Midbrain (tissue), 1 donor: Measurements from ENCODE around the gene SOX10.
A peak's percentile ranks its signal among the peaks of the same experiment; 100 is the strongest.

ENCODE experiments used
- DNase-seq: peaks from one replicate; lab custom pipeline; 2025; lab: John Stamatoyannopoulos, UW

The SOX10 gene

DNA sequence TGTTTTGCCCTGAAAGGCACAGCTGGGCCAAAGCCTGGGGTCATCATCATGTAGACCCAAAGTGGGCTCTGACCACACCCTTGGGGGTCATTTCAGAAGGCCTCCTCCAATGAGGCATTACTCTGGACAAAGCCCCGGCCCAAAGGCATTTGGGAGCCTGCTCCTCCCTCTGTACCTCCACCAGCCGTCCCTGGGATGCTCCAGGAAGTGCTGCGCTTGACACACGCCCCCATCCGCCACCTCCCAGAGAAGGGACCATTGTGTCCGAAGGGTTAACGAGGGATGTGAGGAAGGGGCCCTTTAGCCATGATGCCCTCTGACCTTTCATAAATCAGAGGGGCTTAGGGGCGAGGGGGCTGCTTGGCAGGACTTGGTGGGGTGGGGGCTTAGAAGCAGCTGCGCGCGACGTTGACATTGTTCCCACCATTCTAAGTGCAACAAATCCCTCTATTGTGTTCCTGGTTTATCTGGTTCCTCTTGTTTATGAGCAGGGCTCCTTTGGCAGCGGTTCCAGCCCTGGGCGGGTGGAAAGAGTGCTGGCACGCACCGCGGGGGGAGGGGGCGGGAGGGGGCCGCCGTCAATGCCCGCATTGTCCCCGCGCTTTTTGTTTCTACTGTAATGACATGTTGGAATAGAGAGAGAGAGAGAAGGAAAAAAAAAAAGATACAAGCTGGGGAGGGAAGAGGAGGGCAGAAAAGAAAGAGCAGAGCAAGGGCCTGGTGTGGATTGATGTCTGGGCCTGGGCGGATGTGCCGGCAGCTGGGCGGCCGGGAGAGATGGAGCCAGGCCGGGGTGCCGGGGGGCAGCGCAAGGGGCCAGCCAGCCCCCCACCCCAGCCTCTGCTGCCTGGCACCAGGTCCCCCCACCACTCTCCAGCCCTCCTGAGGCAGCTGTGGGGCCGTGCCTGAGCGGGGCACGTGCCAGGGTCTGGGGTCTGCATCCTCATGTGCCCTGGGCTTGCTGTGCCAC is 32.1 kb upstream of the SOX10 start:
- peak; percentile 93 for DNase-seq

DNA sequence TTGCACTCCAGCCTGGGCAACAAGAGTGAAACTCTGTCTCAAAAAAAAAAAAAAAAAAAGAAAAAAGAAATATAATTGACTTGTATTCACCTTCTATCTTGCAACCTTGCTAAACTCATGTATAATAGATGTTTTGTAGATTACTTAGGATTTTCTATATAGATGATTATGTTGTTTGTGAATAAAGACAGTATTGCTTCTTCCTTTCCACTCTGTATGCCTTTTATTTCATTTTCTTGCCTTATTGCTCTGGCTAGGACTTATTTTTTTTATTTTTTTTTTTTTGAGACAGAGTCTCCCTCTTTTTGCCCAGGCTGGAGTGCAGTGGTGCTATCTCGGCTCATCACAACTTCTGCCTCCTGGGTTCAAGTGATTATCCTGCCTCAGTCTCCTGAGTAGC is 29.7 kb upstream of the SOX10 start:
- DNase-seq: no peak

DNA sequence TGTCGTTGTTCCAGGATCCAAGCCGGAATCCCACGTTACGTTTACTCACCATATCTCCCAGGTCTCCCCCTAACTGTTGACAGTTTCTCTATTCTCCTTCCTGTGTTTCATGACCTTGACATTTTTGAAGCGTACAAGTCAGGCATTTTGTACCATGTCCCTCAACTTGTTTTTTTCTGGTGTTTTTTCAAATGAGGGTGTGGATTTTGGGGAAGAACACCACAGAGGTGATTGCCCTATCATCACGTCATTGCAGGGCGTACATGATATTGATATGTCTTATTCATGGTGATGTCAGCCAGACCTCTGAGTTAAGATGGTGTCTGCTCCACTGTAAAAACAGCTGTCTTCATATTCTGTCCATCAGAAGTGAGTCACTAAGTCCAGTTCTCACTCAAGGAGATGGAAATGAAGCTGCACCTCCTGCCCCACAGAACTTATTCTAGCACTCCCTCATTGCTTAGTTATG is 28.3 kb upstream of the SOX10 start:
- no peak for DNase-seq

DNA sequence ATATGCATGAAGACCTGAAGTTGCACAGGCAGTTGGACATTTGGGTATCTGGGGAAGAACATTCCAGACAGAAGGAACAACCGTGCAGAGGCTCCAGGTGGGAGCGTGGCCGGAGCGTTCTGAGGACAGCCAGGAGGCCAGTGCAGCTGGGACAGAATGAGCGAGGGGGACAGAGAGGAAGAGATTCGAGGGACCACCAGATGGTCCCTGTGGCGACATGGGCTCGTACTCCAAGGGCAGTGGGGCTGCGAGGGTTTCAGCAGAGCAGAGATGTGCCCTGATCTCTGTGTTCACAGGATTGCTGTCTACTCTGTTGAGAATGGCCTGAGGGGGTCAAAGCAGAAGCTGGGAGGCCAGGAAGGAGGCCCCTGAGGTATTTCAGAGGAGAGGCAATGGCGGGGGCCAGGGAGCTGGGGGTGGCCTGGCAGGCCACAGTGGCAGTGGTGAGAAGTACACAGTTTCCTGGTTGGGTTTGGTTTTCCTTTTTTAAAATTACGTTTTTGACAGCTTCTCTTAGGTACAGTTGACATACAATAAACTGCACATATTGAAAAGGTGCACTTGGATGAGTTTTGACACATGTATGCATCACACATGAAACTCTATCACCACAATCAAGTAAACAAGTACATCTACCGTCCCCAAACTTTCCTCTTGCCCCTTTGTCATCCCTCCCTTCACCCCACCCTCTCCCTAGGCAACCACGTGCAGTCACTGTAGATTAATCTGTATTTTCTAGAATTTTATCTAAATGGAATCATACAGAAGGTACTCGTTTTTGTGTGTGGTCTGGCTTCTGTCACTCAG is 24.8 kb upstream of the SOX10 start:
- no peak for DNase-seq

DNA sequence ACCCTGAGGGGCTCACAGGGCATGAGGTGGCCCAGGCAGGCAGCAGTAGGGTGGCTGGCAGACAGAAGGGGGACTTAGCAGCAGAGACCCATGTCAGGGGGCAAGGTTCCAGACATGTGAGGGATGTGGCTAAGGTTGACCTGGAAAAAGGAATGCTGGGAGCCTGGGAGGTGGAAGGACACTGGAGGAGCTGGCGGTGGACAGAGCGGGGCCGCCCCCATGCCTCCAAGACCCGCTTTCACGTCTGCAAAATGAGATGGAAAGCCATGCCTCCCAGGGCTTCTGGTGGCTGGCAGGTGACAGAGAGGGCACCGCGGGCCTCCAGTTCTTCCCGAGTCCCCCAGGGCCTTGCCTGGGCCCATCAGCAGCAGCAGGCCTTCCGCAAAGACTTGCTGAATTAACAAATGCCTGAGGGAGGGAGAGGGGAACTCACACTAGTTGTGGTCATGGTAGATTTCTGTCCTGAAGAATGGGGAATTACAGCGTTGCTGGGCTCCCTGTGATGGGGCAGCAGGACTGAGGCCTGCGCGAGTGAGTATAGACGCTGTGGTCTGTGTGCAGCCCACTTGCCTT is 23.1 kb upstream of the SOX10 start:
- DNase-seq: no peak

DNA sequence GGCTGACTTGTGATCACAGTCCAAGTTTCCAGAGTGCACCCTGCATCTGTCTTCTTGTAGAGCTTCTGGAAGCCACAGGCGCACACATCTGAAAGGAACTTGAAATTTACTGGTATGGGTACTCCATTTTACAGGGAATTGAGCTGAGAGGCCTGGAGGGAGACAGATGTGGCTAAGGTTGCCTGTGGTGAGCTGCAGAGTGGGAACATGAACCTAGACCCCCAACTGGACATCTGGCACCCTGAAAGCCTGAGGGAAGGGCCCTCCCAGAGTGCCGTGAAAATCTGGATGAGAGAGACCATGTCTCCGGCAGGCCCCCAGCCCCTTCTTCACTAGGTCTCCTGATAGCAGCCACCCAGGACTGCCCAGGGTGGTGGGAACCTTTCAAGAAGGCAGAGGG is 22.6 kb upstream of the SOX10 start:
- DNase-seq: no peak

DNA sequence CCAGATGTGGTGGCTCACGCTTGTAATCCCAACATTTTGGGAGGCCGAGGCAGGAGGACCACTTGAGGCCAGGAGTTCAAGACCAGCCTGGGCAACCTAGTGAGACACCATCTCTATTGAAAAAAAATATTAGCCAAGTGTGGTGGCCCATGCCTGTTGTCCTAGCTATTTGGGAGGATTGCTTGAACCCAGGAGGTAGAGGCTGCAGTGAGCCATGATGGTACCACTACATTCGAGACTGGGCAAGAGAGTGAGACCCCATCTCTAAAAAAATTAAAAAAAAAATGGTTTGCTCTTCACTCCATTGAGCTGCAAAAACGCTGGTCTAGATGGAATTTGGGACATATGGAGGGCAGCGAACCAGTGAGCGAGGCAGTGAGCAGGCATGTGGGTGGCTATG is 21.6 kb upstream of the SOX10 start:
- no peak for DNase-seq

DNA sequence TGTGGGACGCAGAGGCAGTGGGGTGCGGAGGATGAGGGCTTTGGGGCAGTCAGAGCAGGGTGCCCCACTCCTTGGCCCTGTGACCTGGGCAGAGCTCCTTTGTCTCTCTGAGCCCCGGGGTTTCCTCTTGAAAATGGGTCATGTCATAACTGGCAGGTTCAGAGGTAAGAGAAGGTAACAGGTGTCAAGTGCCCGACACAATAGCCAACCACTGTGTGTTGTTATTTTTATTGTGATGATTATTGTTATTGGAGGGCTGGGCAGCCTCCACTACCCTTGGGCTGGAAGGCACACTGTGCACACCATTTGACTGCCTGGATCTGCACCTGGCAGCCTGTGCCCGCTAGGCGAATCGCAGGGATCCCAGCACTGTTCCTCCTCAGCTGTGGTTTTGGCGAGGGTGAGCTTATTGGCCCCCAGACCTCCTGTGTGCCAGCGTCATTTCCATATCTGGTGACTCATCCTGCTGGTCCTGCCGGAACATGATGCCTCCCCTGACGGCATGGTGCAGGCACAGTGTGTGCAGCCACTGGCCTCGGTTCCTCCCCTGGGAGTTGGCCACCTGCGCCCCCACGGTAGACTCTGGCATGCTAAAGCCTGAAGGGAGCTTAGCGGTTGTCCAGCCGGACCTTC is 15.4 kb upstream of the SOX10 start:
- peak; percentile 29 for DNase-seq

DNA sequence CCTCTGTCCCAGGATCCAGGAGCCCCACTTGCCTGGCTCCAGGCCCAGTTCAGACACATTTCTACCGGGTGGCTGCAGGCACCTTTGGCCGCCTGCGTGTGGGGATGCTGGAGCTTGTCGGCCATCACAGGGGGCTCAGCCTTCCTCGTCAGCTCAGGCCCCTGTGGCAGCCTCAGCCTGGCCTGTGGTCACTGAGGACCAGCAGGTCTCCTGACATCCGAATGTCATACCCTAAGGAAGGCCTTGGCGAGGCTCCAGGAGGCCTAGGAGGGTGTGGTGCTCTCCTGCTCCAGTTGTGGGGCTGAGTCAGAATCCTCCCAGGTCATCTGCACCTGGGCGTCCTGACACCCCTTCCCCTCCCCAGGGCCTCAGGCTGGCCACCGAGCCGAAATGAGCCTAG is 14.9 kb upstream of the SOX10 start:
- DNase-seq: no peak

DNA sequence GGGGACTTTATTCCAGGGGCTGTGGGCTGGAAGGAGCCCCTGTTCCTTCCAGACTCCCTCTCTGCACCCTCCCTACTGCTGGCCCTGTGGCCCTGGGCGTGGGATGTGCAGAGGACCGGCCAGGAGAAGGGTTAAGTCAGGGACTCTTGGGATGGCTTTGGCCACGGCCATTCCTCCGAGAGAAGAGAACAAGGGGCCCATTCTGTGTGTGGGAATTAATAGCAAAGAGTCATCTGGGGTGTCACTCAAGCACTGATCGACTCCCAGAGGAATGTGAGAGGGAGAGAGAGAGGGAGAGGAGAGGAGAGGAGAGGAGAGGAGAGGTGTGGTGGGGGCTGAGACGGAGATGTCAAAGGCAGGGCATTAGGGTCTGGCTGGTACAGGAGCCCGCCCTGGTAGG is 14.2 kb upstream of the SOX10 start:
- DNase-seq: peak; percentile 76

DNA sequence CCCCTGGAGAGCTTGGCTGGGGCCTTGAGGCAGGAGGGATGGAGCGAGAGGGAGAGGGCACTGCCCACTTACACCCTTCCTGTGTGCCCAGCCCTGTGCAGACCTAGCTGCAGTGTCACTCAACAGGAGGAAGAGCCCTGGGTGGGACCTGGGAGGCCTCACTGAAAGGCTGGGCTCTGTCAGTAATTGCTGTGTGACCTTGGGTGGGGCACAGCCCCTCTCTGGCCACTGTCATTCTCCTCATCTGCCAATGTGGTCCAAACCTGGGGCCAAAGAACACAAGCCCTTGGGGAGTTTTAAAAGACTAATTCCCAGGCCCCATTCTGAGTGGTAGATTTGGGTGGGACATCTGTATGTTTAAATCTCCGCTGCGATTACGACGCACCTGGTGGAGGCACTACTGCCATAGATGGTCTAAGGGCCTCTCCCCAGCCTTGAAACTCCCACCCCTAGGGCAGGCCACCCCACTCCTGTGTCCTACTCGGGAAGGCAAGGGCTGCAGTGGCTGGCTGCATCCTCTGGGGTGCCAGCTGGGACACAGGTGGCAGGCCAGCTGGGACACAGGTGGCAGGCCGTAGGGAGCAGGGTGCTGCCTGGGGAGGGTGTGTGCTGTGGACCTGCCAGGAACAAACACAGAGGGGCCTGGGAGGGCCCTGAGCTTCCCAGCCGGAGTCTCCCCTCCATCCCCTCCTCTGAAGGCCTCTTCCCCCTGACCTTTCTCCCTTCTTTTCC is 12.3 kb upstream of the SOX10 start:
- DNase-seq: no peak

DNA sequence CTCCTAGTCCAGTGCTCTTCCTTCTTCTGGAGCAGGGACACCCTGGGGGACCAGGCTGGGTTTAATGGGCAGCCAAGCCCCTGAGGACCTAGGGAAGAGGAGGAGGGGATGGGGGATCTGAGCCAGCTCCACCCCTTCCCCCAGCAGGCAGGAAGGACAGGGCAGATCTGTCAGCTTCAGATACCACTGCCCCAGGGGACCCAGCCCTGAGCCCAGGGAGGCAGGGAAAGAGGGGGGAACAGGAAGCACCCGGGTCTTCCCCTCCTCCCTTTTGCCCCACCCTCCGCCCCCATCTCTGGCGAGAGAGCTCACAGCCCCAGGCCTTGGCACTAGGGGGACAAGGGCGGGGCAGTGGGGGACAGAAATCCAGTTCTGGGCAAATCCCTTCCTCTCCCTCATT is 11.7 kb upstream of the SOX10 start:
- no peak for DNase-seq

DNA sequence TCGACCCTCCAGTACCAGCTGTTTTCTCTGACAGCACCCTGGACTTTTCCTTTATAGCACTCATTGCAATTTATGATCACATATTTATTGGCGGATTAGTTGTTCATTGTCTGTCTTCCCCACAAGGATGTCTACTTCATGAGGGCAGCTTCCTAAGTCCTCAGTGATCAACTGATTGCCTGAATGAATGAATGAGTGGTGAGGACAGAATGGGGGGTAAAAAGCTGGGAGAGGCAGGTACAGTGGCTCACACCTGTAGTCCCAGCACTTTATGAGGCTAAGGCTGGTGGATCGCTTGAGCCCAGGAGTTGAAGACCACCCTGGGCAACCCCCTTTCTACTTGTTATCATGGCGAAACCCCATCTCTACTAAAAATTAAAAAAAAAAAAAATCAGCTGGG is 11.1 kb upstream of the SOX10 start:
- no peak for DNase-seq

DNA sequence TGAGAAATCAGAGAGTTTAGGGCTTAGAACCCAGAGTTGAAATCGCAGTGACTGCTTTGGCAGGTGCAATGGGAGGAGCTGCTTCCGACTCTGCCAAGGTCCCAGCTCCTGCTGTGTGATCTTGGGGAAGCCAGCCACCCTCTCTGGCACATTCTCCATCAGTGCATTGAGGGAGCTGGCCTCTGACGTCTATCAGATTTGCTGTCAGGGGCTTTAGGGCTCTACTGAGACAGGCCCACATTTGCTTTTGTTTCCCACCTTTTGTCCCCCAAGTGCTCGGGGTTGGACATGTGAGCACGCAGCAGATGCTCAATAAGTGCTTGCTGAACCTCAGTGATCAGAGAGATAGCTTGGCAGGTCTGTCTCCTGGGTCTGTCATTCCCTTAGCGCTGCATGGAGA is 10.6 kb upstream of the SOX10 start:
- no peak for DNase-seq

DNA sequence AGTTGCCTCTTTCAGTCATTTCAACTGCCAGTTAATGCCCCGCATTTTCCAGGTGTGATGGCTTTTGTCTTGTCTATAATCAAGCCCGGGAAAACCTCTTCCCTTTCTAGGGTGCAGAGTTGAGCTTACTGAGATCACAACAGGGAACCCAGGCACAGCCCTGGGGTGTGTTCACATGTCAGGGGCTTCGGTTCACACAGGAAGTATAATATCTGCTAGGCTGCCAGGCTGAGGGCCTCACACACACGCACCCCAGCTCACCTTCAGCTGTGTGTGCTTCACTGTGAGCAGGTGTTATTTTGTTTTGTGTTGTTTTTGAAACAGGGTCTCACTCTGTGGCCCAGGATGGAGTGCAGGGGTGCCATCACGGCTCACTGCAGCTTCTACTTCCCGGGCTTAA is 9.7 kb upstream of the SOX10 start:
- DNase-seq: no peak

DNA sequence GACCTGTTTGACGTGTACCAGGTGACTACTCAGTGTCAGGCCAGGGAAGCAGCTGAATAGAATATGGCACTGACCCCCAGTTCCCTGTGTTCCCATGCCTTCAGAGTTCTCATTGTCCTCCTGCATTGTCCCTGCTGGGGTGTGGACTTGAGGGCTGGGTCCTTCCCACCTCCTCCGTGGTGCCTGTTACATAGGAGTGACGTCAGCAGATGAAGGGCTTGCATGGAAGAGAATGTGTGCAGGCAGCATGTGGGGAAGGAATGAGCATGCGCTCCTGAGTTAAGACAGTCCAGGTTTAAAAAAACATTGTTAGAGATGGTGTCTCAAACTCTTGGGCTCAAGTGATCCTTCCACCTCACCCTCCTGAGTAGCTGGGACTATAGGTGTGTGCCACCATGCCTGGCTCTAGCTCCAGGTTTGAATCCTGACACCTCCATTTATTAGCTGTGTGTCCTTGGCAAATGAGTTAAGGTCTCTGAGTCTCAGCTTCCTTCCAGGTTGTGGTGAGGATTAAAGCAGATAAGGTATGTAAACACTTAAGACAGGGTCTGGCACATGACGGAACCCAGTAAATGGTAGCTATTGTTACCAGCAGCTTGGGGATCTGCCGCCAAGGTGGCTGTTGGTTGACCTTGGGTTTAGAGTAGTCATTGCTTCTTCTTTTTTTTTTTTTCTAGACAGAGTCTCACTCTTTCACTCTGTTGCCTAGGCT is 7.5 kb upstream of the SOX10 start:
- DNase-seq: no peak

DNA sequence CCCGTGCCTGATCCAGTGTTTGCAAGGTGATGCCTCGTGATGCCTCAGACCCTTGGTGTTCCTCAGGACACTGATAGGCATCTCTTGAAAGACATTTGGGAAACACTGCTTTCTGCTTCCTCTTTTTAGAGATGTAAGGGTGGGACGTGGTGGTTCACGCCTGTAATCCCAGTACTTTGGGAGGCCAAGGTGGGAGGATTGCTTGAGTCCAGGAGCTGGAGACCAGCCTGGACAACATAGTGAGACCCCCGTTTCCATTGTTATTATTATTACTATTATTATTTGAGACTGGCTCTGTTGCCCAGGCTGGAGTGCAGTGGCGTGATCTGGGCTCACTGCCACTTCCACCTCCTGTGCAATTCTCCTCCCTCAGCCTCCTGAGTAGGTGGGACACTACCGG is 6.5 kb upstream of the SOX10 start:
- DNase-seq: no peak

DNA sequence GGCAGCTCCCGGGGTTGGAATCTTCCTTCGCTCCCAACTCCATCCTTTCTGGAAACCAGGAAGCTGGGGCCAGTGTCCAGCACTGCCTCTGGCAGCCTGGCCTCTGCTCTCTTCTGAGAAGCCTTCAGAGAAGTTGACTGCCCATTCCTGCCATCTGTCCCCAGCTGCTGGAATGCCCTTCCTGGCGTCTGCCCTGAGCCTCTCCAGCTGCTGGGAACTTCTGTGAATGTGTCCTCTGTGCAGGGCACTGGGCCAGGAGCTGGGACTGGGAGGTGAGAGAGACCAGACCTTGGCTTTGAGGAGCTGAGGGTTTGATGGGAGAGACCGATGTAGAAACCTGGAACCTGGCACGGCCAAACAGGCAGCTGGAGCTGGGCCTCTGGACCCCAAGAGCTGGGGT is 5.9 kb upstream of the SOX10 start:
- DNase-seq: no peak

DNA sequence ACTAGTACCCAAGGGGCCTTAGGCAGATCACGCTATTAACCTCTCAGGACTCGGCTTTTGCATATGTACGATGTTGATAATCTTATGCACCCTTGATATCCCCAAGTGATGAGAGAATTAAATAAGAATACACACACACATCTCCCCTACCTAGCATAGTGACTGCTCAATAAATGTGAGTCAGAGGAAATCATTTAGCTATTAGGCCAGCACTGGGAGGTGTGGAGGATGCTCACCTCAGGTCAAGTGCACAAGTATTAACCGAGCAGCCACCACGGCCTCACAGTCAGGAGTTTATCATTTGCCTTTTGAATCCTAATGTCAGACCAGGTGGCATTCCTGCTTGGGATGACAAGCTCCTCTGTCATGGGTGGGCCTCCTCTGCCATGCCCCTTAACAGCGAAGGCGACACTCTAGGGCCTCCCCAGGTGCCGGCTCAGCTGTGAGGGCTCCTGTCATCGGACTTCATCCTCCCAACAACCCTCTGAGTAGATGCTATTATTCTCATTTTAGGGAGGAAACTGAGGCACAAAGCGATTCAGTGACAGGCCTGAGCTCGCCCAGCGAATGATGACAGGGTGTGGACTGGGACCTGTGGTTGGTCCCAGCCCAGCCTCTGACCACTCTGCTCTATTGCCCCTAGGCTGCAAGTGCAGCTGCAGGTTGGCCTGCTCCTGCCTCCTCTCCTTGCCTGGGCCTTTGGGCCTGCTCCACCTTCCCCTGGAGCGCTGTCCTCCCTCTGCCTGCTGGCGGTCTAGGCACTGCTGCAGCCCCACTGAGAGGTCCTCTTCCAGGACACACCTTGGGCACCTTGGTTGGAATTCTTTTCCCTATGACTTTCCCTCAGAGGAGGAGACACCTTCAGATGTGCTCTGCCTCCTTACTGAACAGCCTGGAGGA is 5.0 kb upstream of the SOX10 start:
- DNase-seq: no peak

DNA sequence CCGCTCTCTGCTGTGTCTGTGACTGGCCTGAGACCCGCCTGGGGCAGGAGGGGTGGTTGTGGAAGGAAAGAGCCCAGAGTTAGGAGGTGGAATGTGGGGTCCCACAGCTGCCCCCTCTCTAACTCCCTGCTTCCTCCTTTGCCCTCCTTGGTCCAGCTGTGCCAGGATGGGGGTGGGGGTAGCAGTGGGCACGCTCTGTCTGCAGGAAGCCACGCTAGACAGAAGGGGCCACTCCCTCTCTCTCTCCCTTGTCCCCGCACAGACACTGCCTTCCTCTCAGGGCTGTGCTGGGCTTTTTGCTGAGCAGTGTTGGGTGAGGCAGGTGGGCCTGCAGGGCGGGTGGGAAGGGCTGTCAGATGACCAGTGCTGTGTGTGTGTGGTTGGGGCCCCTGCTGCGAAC is 2.0 kb upstream of the SOX10 start:
- DNase-seq: no peak
